Retinal pigment epithelial cell (primary cell): Measurements from ENCODE around the gene FOXA2.

ENCODE experiments used
- DNase-seq: peaks from one replicate; pipeline ENCODE4 v3.0.0-alpha.2; 2010; ENCODE audit warnings: low read depth
- H3K4me3 ChIP-seq: 2 replicates; pipeline ENCODE4 v1.5.1; 2011; ENCODE audit warnings: mild to moderate bottlenecking, low read length, control low read depth, moderate library complexity
- TF ChIP-seq, protein P1 (sequence below): conservative IDR thresholded peaks from 2 replicates; pipeline ENCODE4 v1.5.1; 2011; ENCODE audit warnings: low read depth, low read length, control low read depth, inconsistent platforms

FOXA2 gene

DNA sequence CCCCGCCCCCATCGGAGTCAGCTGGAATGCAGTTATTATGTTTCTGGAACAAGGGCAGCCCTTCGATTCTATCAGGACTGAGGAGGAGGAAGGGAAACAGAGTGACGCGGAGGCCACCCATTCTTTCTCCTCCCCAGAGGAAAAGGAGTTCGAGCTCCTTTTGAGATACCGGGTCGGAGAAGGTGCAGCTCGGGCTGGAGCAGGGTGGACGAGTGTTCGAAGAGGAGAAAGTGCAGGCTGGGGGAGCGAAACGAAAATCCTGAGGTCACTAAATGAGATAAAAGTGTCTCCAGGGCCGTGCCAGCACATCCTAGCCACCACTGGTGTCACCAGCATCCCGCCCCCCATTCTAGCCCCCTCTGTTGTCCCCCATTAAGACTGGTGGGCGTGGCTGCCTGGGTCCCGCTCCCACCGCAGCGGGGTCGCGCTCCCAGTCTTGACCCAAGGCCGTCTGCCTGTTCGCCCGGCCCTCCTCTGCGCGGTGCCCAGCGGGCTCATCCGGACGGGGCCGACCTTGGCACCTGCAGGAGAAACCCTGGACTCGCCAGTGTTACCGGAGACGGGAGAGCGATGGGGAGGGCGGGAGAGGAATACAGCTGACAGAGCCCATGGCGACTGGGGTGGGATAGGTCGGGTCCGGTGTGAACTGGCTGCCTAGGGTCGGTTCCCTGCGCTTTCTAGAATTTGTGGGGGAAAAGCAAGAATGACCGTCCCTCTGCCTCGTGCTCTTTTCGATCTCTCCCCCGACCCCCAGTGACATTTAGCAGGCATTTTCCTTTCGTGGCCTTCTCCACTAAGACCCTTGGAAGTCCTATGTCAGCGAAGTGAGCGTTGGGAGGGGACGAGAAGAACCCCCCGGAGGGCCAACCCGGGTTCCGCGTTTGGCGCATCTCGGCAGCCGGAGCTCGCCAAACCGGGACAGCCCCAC, 16.2 kb downstream of the FOXA2 start:
- H3K4me3 ChIP-seq = no peak overlapping the region
- TF ChIP-seq, protein P1, sequence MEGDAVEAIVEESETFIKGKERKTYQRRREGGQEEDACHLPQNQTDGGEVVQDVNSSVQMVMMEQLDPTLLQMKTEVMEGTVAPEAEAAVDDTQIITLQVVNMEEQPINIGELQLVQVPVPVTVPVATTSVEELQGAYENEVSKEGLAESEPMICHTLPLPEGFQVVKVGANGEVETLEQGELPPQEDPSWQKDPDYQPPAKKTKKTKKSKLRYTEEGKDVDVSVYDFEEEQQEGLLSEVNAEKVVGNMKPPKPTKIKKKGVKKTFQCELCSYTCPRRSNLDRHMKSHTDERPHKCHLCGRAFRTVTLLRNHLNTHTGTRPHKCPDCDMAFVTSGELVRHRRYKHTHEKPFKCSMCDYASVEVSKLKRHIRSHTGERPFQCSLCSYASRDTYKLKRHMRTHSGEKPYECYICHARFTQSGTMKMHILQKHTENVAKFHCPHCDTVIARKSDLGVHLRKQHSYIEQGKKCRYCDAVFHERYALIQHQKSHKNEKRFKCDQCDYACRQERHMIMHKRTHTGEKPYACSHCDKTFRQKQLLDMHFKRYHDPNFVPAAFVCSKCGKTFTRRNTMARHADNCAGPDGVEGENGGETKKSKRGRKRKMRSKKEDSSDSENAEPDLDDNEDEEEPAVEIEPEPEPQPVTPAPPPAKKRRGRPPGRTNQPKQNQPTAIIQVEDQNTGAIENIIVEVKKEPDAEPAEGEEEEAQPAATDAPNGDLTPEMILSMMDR = no peak
- DNase-seq = no peak

GRCh38 chr20:22566876-22567658, 17.3 kb downstream of the FOXA2 start:
- TF ChIP-seq, protein P1 = no peak
- no peak for DNase-seq
- H3K4me3 ChIP-seq = no peak overlapping the region

- no peak for DNase-seq
- TF ChIP-seq, protein P1 = no peak
- H3K4me3 ChIP-seq = no peak overlapping the region
Measured at GRCh38 chr20:22563062-22563965, 21.1 kb downstream of the FOXA2 start.

DNA sequence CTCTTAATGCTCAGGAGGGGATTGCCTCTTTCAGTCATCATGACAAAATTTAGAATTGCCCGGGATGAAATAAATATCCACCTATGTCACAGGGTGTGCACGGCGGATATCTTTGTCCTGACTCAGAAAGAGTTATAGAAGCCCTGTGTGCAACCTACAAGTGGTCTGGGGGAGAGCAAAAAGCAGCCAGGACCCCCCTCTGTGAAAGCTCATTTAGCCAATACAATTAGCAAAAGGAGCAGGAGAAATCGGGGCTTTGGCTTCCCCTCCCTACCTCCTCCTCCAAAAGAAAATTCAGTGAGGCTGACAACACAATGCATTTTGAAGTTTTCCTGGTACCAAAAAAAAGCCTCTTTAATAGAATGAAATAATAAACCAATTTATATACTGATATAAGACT, 21.8 kb downstream of the FOXA2 start:
- TF ChIP-seq, protein P1 = no peak
- no peak overlapping the region for H3K4me3 ChIP-seq
- DNase-seq = no peak

DNA sequence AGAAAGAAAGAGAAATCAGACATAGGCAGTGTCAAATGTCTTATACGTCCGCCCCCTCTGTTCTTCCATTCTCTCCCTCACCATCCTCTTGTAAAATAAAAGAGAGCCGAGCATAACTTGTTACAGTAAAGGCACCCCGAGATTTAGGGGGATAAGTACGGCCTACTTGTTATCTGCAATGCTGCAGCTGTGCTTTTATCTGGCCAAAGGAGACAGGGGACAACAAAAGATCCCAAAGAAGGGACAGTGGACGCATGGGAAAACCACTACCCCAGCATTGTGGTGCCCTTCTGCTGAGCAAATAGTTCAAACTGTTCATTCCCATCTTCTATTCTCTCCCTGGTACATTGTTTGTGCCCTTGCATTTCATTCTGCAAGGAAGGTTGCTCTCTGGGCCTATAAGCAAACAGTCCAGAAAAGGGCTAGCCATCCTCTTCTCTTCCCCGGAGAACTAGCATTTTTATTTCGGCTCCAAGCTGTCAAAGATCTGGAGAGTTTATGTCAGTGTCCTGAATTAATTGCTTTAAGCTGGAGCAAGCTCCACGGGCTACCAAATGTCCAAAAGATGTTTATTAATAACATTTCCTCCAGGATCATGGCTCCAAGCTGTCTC, 22.3 kb downstream of the FOXA2 start:
- TF ChIP-seq, protein P1 = no peak
- no peak overlapping the region for H3K4me3 ChIP-seq
- no peak for DNase-seq

DNA sequence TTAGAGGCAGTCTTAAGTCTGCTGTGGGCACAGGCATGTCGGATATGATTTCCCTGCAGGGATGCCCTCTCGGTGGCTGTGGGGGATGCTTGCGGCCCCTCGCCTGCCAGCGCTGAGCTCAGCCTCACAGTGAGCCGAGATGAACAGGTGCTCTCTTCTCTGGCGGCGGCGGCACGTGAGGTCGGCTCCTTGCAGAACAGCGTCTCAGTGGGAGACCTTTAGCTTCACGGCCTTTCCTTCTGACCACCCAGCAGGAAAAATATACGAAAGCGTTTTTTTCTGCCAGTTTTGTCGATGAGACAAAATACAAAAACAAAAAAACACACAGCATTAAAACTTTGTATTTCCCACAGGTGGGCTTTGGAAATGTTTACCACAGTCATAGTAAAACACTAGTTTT, 23.6 kb downstream of the FOXA2 start:
- TF ChIP-seq, protein P1 = no peak
- H3K4me3 ChIP-seq = no peak overlapping the region
- no peak for DNase-seq
